Effector CD4-positive, alpha-beta T cell (primary cell): Measurements from ENCODE around the gene NR0B2.
"Not testable (repeated sequence)": the region's sequence is repeated elsewhere in the genome, so short reads cannot be mapped to it uniquely, and the experiment has no call there.

ENCODE experiments used
- DNase-seq: peaks from one replicate; pipeline ENCODE4 v3.0.0-alpha.2; 2020

Gene NR0B2

GRCh38 chr1:26888231-26888630, 25.5 kb downstream of the NR0B2 start:
- DNase-seq = no peak

GRCh38 chr1:26887125-26887524, 26.6 kb downstream of the NR0B2 start:
- no peak for DNase-seq

GRCh38 chr1:26882696-26883463, 30.9 kb downstream of the NR0B2 start:
- no peak for DNase-seq

GRCh38 chr1:26881611-26882010, 32.2 kb downstream of the NR0B2 start:
- DNase-seq = not testable (repeated sequence)

GRCh38 chr1:26879793-26880192, 34.0 kb downstream of the NR0B2 start:
- no peak for DNase-seq

- DNase-seq = no peak
Measured at GRCh38 chr1:26877326-26877725, 36.4 kb downstream of the NR0B2 start.

GRCh38 chr1:26874896-26875295, 38.9 kb downstream of the NR0B2 start:
- DNase-seq = no peak

- not testable (repeated sequence) for DNase-seq
Measured at GRCh38 chr1:26873097-26873496, 40.7 kb downstream of the NR0B2 start.

GRCh38 chr1:26864610-26865480, 48.9 kb downstream of the NR0B2 start:
- DNase-seq = peak; percentile 90

- DNase-seq = no peak
Measured at GRCh38 chr1:26863685-26864077, 50.1 kb downstream of the NR0B2 start.

- DNase-seq = peak; percentile 12
Measured at GRCh38 chr1:26862781-26863684, 50.7 kb downstream of the NR0B2 start, which contains the start of gene SFN. Gene SFN (plus strand): TSS chr1:26863149. CDS start chr1:26863213, 64 bp downstream.

GRCh38 chr1:26861889-26862378, 51.8 kb downstream of the NR0B2 start:
- no peak for DNase-seq
